ENCODE data around the gene BMPER.

Gene BMPER

DNA sequence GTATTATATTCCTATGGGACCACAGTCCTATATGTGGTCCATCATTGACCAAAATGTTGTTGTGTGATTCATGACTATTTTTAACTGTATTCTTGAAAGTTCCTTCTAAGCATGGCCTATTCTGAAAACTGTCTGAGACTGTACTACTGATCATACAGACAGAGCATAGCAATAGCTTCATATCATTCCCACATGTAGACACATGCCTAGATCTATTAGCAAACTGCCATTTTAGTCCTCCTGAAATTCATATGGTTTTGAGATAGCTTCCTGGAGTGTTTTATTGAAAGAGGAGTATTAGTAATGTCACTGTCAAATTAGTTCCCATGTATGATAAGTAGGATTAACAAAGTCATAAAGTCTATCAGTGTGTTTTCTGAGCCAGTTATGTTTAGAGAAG, 157.5 kb downstream of the BMPER start:
- DNase-seq (ENCODE audit: low read depth in 2 of 2), result no peak

DNA sequence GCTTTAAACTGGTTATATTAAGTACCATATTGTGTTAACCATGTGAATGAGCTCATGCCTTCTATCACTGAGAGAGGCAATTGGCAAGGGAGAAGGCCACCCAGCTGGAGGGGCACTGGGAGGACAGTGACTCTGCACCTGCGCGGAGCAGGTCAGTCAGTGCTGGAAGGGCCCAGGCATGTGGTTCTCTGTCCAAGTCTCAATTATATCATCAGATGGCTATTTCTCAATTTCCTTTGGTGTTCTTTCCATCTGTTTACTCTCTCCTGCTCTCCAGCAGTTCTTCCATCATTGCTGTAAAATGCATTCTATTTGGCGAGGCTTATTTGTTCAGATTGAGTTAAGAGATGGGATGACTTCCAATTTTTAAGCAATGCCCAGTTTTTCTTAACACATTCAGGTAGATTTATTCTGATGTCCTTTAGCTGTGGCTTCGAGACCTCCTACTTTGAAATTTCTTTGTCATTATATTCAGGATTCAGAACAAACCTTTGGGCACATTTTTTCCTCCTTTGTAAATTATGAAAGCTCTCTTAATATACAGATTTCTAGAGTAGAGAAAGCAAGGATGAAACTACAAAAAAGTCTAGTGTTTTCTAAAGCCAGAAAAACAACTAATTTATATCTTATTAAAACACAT, 159.3 kb downstream of the BMPER start:
- DNase-seq (ENCODE audit: low read depth in 2 of 2), result no peak

DNA sequence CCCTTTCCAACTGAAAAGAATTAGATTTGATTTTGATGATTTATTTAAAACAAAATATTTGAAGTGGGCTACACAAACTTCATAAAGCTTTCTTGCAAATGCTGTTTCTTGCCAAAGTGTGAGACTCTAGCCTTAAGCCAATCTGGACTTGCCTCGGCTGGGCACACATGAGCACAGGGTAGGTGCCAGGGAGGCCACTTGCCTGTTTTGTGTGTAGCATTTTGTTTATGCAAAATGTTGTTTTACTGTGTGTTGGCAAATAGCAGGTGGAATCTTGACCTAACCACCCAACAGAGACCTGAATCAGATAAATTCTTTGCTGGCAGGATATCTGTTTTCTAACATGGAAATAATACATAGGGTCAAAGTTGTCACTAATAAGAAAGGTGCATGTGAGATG, 161.1 kb downstream of the BMPER start:
- no peak for DNase-seq (ENCODE audit: low read depth in 2 of 2)

DNA sequence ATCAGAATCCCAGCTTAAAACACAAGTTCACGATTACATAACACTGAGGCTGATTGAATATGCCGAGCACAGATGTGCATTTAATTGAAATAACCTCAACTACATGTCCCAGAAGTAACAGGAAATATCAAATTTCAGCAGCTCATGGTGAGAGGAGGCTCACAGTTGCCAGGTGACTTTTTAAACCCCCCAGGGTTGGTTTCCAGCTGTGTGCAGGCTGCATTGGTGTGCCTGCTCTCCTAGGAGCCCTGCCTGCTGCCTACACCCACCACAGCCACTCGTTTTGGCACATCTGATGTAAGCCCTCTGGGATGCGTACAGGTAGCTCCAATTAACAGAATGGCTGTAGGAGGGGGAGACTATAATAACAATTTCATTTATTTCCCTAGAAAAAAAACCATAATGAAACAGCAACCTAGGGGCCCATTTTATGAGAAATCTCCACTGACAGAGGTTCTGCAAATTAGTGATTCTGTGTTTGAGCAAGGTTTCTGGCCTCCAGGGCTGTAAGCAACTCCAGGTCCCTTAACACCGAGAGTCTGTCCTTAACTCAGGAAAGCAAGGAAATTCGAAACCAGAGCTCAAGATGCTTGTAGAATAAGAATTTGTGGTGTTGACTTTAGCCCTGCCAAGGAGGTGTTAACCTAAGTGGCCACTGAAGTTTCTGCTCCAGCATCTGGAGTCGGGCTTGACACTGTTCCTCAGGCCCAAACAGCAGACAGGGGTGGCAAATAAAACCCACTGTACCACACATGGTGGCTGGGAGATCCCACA, 161.9 kb downstream of the BMPER start:
- DNase-seq (ENCODE audit: low read depth in 2 of 2), result no peak

DNA sequence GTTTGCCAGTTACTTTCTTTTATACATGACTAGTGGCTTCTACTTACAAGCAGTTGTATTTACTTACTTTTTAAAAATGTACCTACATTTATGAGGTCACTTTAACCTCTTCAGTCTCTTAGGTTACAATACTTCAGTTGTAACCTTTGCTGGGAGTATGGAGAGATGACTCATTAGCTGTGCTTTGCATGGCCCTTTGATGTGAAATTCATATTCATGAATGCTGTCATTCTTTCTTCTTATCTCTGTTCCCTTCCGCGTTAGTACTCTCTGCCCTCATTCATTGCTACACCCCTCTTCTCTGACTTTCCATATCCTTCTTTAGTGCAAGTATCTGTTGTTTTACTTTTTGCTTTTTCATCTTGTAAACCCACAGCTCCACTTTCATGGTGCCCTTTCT, 164.3 kb downstream of the BMPER start:
- no peak for DNase-seq (ENCODE audit: low read depth in 2 of 2)

DNA sequence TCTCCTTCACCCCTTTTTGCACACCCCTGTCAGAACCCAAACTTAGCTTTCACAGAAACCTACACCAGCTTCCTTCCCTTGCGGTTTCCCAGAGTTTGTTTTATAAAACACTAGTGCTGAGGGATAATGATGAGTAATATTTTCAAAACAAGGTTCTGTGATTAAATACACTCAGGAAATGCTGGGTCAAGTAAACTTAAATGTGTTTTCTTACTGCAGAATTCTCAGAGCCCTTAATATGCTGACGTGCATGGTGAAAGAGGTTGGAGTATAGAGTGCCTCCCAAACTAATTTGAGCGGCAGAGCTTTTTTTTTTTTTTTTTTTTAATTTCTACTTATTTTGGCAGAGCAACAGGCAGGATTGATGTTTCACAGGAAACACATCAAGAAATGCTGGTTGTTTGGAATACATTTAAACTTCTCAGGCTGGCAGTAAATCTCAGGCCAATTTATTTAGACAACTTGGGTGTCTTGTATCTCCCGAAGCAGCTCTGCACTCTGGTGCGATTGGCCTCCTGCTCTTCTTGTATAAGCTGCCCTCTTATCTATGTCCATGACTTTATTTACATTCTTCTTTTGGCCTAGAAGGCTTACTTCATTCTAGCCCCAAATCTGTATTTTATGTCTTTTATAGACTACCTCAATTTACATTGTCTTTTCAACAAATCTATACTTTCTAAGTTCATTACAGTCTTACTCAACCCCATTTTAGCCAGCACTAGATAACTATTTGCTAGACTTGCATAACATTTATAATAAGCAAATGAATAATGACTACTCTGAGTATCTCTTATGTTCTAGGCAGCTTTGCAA, 165.4 kb downstream of the BMPER start:
- no peak for DNase-seq (ENCODE audit: low read depth in 2 of 2)

DNA sequence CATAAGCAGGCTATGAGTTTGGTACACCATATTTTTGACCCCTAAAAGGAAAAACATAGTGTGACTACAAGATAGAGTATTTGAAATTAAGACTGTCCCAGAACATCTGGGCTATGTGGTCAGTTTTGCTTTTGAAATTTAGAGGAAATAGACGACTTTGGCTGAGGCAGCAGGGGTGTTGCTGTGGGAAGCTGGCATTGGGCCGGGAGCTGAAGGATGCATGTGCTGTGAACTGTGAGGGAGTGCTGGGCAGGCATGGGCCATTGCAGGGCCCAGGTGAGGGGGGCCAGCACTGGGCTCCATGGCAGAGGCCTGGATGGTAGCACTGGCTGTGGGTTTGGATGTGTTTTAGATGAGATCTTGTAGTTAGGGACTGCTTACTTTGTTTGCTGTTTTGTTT, 168.3 kb downstream of the BMPER start:
- DNase-seq (ENCODE audit: low read depth in 2 of 2), result no peak

DNA sequence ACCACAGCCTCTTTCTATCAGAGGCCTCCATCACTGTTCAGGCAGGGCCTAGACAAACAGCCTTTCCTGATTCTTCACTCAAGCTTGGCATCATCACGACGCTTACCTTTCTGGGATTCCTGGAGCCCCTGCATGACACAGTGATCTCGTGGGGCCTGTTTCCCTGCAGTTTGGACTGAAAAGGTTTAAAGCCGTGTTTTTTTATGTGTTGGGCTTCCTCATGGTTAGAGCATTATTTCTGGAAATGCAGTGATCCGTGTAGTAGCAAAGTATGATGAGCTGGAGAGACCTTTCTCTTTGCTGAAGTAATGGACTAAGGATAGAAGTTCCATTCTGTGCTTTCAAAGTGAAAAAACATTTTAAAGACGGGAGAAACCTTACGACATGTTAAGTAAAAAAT, 169.1 kb downstream of the BMPER start:
- no peak for DNase-seq (ENCODE audit: low read depth in 2 of 2)

DNA sequence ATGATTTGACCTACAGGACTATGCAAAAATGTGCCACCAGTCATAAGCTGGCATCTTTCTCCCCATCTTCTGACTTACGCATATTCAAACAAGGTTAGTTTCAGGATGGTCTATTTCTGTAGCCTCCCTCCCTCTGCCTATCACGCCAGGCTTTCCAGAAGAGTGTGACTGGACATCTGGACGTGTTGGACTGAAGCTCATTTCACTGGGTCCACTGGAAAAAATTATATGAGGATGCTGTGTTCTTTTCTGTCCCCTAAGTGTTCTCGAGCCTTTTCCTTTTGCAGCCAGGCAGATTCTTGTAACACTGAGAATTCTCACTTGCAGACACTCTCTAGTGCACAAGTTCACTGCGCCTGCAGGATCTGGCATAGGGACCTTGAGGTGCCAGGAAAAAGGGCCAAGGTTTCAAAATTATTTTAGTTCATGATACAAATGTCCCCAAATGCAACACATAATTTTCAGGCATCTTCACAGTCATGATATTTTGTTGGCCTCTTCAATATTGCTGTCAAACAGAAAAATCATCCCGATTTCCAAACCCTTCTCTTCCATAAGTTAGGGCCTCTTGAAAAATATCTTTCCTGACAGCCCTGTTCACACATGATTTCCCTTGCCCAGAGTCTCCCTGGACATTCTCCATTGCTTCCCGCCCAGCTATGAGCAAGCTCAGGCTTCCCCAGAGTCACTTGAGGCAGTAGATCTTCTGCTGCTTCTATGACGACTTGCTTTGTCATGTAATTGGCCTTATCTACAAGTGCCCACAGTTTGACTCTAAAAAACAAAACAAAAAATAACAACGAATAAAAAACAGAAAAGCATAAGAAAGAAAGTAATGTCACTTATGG, 170.4 kb downstream of the BMPER start:
- DNase-seq (ENCODE audit: low read depth in 2 of 2), result no peak

DNA sequence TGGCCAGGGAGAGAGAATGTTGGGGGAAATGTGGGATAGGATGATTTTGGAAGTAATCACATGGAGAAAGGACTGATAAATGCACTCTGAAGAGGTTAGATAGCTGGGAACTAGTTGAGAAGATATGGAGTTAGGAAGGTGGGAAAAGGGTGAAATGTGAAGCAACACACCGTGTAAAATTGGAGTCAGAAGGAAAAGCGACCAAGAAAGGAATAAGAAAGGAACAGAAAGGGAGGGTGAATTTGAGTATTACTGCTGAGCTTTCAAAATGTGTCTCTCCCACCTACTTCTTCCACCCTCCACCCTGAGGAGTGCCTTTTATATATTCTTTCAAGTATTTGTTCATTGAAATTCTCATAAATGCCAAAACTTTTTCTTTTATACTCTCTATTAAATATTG, 171.8 kb downstream of the BMPER start:
- no peak for DNase-seq (ENCODE audit: low read depth in 2 of 2)

DNA sequence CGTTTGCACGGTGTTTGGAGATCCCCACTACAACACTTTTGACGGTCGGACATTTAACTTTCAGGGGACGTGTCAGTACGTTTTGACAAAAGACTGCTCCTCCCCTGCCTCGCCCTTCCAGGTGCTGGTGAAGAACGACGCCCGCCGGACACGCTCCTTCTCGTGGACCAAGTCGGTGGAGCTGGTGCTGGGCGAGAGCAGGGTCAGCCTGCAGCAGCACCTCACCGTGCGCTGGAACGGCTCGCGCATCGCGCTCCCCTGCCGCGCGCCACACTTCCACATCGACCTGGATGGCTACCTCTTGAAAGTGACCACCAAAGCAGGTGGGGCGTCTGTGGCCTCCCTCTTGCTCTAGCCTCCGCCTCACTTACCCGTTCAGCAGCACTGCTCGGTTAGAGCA, 173.5 kb downstream of the BMPER start:
- no peak for DNase-seq (ENCODE audit: low read depth in 2 of 2)

DNA sequence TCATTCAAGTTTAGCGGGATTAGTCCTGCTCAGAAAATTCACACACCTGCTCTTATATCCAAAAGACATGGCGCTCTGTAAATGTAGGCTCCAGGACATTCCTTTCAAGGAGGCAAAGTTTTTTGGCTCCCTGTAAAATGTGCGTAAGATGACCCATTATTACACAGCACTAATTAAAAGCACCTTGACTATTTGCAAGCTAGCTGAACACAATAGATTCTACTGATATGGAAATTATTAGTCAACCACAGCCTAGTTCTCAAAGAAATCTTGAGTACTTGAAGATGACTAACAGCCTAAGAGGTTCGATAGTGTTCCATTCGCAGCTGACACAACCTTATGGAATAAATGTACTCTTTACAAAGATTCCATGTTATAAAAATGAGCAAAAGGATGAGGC, 175.2 kb downstream of the BMPER start:
- no peak for DNase-seq (ENCODE audit: low read depth in 2 of 2)

DNA sequence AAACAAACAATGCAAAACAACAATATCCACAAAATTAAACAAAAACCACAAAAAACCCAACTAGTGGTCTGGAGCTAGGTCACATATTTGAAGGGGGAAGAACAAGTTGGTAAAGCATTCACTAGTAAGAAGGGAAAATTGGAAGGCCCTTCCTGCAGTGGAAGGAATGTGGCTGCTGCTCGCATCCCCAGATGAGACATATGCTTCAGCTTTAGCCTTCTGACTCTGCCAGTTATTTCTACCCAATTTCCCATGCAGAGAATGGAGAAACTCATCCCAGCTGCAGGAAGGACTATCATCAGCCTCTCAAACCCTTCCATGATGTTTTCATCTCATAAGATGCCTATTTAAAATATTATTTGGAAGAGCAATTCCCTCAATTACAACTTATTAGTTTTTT, 176.6 kb downstream of the BMPER start:
- DNase-seq (ENCODE audit: low read depth in 2 of 2), result no peak

DNA sequence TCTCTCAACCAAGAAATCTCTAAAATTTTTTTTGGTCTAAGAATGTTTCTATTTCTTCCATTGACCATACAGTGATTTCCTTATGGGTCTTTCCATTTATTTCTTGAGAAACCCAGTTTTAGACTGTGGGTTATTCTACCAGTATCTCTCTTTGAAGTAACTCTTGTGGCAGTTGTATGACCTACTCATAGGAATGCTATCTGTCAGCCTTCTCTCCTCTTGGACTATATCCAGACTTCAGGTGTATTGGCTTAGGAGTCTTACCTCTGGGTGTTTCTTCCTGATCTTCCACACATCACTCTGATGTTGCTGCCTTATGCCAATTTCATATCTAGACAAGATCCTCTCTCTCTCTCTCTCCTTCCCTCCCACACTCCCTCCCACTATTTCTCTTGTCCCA, 178.1 kb downstream of the BMPER start:
- DNase-seq (ENCODE audit: low read depth in 2 of 2), result no peak

DNA sequence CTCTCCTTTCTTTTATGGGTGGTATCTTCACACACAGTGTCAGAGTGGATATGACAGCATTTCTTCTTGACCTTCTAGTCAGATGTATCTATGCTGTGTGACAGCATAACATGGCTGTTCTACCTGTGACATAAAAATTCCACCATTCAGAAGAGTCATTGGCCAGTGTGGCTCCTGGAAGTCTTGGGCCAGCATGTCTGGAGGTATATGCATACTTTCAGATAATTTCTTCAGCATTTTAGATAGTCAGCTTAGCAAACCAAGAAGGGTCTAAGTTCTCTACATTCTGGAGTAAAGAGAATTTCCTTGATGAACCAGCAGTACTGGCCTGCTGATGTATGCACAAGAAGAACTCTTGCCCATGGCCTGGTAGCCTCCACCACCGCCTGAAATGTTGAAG, 179.3 kb downstream of the BMPER start:
- DNase-seq (ENCODE audit: low read depth in 2 of 2), result no peak

DNA sequence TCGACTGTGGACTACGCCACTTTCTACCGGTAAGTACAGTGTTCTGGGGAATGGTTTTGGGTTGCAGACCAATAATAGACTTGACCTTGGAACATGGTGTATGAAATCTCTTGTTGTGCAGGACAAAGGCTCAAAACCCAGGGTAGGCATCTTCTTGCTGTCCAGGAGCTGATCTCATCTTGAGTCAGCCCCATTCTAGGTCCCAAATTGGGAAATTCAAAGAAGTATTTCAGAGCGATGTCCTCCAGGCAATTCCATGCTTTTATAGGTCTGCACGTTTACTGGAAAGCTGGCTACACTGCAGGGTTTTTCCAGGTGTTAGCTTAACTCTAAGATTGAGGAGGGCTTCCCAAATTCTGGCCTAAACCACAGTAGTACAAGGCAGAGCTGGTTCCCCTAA, 180.7 kb downstream of the BMPER start:
- DNase-seq (ENCODE audit: low read depth in 2 of 2), result no peak

DNA sequence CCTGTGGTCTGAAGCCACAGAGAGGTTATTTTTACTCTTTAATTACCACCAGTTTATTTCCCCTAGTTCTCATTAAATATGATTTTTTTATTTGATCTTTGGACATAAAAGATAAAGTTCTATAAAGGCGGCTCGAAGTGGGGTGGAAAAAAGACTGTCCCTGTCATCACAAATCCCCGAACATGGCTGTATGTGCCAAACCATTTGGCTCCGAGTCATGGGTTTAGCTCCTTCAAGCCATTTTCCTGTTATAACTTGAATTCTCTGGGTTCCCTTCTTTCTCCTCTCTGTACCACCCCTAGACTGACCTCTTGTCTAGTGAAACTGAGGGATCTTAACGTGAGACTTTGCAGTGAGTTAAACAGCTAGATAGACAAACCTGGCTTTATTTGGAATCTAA, 181.6 kb downstream of the BMPER start:
- no peak for DNase-seq (ENCODE audit: low read depth in 2 of 2)

DNA sequence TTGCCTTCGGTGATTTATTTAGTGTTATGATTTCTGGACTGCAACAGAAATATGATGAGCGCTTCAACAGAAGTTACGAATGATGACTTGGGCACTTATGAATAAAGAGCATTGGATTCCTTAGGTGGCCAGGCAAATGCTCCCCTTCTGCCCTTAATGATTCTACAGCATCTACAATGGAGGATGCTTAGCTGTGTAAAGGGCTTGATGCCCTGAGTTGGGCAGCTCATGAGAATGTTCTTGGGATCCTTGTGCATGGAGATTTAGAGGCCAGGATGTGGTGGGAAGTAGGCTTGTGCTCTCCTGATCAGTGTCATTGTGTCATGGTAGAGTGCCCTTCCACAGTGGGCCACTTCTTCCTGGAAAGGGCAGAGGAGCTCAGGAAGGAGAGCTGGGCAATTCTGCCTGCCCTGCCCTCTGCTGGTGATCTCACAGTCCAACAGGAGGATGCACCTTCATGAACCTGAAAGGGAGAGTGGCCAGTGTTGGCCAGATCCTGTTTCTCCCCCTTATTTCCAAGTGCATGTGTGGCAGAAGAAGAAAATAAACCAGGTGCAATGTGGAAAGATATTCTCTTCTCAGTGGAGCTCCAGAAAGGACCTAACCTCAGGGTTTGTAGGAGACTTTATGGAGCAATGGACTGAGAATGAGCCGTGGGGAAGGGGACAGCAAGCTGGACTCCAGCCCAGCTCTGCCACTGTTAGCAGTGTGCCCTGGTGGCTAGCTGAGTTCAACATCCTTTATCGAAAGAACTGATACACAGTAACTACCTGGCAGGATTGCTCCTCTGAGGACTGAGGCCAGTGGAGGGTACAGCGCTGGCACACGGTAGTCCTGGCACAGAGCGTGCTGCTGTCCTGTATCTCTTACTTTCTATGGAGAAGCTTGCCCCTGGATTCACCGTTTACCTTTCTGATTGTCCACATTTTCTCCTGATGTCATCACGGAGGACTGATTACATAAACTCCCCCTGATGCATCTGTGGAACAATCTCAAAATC, 182.9 kb downstream of the BMPER start:
- no peak for DNase-seq (ENCODE audit: low read depth in 2 of 2)

DNA sequence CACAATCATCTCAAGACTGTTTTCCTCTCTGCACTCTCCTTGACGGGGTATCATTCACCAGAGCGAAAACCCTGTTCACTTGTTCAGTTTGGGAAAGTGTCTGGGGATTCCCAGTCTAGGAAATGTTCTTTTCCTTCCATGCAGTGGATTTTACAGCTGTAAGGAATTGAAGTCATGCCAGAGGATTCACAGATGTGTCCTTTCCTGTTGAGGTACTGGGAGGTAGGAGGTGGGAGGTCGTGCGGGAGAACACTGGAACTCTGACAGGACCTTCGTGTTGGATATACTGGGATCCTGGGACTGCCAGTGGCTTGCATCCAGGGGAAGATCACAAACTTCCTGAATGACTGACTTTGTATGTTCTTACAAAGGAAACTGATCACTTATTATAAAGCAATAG, 185.5 kb downstream of the BMPER start:
- DNase-seq (ENCODE audit: low read depth in 2 of 2), result no peak

DNA sequence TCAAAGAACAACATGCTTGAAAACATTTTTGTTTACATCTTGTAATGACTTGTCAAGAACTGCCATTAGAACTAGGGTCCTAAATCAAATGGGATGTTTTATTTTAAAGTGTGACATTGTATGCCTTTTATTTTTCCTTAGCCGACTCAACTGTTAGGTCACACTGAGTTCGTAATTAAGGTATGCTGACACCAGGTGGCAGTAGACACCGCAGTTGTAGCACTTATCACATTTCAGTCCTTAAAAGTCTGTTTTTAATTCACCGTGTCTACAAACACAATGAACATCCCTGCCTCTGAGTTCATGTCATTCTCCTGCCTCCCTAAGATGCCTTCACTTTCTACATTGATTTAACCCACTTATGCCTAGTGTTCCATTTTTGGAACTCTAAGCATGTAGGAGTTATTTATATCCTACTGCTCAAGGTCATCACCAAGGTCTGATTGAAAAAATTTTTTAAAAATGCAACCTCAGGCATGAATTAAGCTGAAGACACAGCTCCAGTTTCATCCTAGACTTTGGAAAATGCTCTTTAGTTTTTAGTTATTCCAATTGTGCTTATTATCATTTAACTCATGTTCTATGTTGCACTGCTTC, 186.1 kb downstream of the BMPER start:
- DNase-seq (ENCODE audit: low read depth in 2 of 2), result no peak

Measured in stimulated activated CD8-positive, alpha-beta memory T cell treated with anti-CD3 and anti-CD28 coated beads, Interleukin-7, amount 100 ng/mL, for 1 hour (primary cell).